A204.1 (cell line): ENCODE measurements around the gene TMEM50A.
"Not testable (repeated sequence)": the region's sequence is repeated elsewhere in the genome, so short reads cannot be mapped to it uniquely, and the experiment has no call there.

Experiments used
- FAIRE-seq: peaks from 2 replicates; lab custom pipeline; 2012; peaks lifted over from hg19 to GRCh38; lab: Jason Lieb, UNC

Gene TMEM50A

GRCh38 chr1:25388691-25389090 is 50.6 kb downstream of the TMEM50A start:
- FAIRE-seq: not testable (repeated sequence)

GRCh38 chr1:25389721-25390120 is 51.6 kb downstream of the TMEM50A start:
- FAIRE-seq: not testable (repeated sequence)

- FAIRE-seq: no peak
Observed at GRCh38 chr1:25392841-25393240, 54.7 kb downstream of the TMEM50A start.

- not testable (repeated sequence) for FAIRE-seq
Observed at GRCh38 chr1:25397549-25397948, 59.4 kb downstream of the TMEM50A start.

GRCh38 chr1:25398079-25398478 is 59.9 kb downstream of the TMEM50A start:
- FAIRE-seq: not testable (repeated sequence)

GRCh38 chr1:25402947-25403803 is 65.0 kb downstream of the TMEM50A start:
- FAIRE-seq: not testable (repeated sequence)

GRCh38 chr1:25405731-25406305 is 67.7 kb downstream of the TMEM50A start:
- FAIRE-seq: not testable (repeated sequence)

- not testable (repeated sequence) for FAIRE-seq
Observed at GRCh38 chr1:25409641-25410427, 71.7 kb downstream of the TMEM50A start.
